Prostate gland (tissue), 2 donors: Measurements from ENCODE around the gene DNTT. TPM values are rescaled to one million over a fixed set of nuclear protein-coding genes. Genes with fewer than 3 reads are reported as not detected.

Experiments
- DNase-seq: peaks from one replicate; pipeline ENCODE4 v3.0.0-alpha.2; 2019; ENCODE audit warnings: low spot score
- H3K27ac ChIP-seq, 2 donors: fragments of 200-600 bp; sonication (generic); 2 replicates each; pipeline ENCODE4 v1.5.1; 2017 to 2019
- H3K27me3 ChIP-seq: fragments of 200-600 bp; sonication (generic); replicated peaks from 2 replicates; pipeline ENCODE4 v1.5.1; 2019; ENCODE audit not compliant: insufficient read depth
- H3K36me3 ChIP-seq, 2 donors: fragments of 200-600 bp; sonication (generic); 1 replicate in 1 of 2; 2 replicates in 1 of 2; pipeline versions ENCODE4 v1.5.1 to v1.8.1; 2017 to 2019
- H3K4me1 ChIP-seq: fragments of 200-600 bp; sonication (generic); replicated peaks from 2 replicates; pipeline ENCODE4 v1.5.1; 2019
- H3K4me3 ChIP-seq, 2 donors: fragments of 200-600 bp; sonication (generic); 2 replicates each; pipeline ENCODE4 v1.5.1; 2017 to 2019
- H3K9me3 ChIP-seq: fragments of 200-600 bp; sonication (generic); 2 replicates; pipeline ENCODE4 v1.5.1; 2017
- POLR2A ChIP-seq: fragments of 450-650 bp; IDR thresholded peaks from one replicate; pipeline ENCODE4 v1.6.1; 2016; ENCODE audit warnings: antibody characterized with exemption, mild to moderate bottlenecking
- POLR2AphosphoS5 ChIP-seq: sonication (generic); formaldehyde crosslinking; IDR thresholded peaks from one replicate; pipeline ENCODE4 v1.6.1; 2017; ENCODE audit warnings: antibody characterized with exemption
- WGBS: methylation state at CpG from one replicate; pipeline ENCODE4 v1.1.5; 2018; 5-methylcytosine and 5-hydroxymethylcytosine counted together
- intact Hi-C: fragments of 100-400 bp; cut with DNase I; formaldehyde crosslinking; loops from one replicate; pipeline ENCODE4 v1.14.2; 2022
- total RNA-seq, 2 donors: library from RNA; depleted of rRNA; stranded (reverse); fragments of >200 nt; gene quantifications; one replicate each; pipeline ENCODE4 v1.1.0, GENCODE V29; 2016
- TF ChIP-seq, protein P1 (sequence below), 4 experiments: fragments of 200-600 bp in 2 of 4; fragments of 450-650 bp in 2 of 4; sonication (generic) in 2 of 4; IDR thresholded peaks; 1 replicate in 3 of 4; 2 replicates in 1 of 4; pipeline ENCODE4 v1.5.1; 2016 to 2019; ENCODE audit warnings: antibody characterized with exemption in 4 of 4, mild to moderate bottlenecking in 2 of 4, moderate library complexity in 2 of 4

DNTT gene
- total RNA-seq, 2 donors from 2014 or later, result not detected

GRCh38 chr10:96368971-96369370, 64.7 kb downstream of the DNTT start:
- no peak for TF ChIP-seq POLR2A
- no peak for TF ChIP-seq POLR2AphosphoS5
- TF ChIP-seq, protein P1, sequence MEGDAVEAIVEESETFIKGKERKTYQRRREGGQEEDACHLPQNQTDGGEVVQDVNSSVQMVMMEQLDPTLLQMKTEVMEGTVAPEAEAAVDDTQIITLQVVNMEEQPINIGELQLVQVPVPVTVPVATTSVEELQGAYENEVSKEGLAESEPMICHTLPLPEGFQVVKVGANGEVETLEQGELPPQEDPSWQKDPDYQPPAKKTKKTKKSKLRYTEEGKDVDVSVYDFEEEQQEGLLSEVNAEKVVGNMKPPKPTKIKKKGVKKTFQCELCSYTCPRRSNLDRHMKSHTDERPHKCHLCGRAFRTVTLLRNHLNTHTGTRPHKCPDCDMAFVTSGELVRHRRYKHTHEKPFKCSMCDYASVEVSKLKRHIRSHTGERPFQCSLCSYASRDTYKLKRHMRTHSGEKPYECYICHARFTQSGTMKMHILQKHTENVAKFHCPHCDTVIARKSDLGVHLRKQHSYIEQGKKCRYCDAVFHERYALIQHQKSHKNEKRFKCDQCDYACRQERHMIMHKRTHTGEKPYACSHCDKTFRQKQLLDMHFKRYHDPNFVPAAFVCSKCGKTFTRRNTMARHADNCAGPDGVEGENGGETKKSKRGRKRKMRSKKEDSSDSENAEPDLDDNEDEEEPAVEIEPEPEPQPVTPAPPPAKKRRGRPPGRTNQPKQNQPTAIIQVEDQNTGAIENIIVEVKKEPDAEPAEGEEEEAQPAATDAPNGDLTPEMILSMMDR (IDR thresholded peaks at IDR 0.05), result no peak
- H3K27me3 ChIP-seq, result no peaks in the 10 kb centered on the region
- no peak overlapping the region for H3K27ac ChIP-seq
- intact Hi-C loops, result no loop called here
- no peak for DNase-seq
- WGBS, result 93% methylated on average over 5 of the region's 5 CpGs
- no peaks in the 10 kb centered on the region for H3K36me3 ChIP-seq
- H3K4me1 ChIP-seq, result no peaks in the 10 kb centered on the region
- no peak overlapping the region for H3K4me3 ChIP-seq
- no peaks in the 10 kb centered on the region for H3K9me3 ChIP-seq

GRCh38 chr10:96369890-96370583, 65.8 kb downstream of the DNTT start:
- no peaks in the 10 kb centered on the region for H3K9me3 ChIP-seq
- no peak overlapping the region for H3K27ac ChIP-seq
- no peaks in the 10 kb centered on the region for H3K36me3 ChIP-seq
- H3K4me3 ChIP-seq, result no peak overlapping the region
- DNase-seq, result no peak
- intact Hi-C loops, result no loop called here
- 83% methylated on average over 35 of the region's 38 CpGs for WGBS
- H3K4me1 ChIP-seq, result no peaks in the 10 kb centered on the region
- TF ChIP-seq POLR2AphosphoS5, result no peak
- TF ChIP-seq, protein P1 (IDR thresholded peaks at IDR 0.05), result no peak
- TF ChIP-seq POLR2A, result no peak
- no peaks in the 10 kb centered on the region for H3K27me3 ChIP-seq

GRCh38 chr10:96370584-96371157, 66.4 kb downstream of the DNTT start:
- DNase-seq, result peak; percentile 30
- no peaks in the 10 kb centered on the region for H3K36me3 ChIP-seq
- intact Hi-C loops, result no loop called here
- H3K27ac ChIP-seq, result no peak overlapping the region
- H3K4me1 ChIP-seq, result no peaks in the 10 kb centered on the region
- WGBS, result 39% methylated on average over 15 of the region's 16 CpGs
- H3K4me3 ChIP-seq, result no peak overlapping the region
- H3K9me3 ChIP-seq, result no peaks in the 10 kb centered on the region
- TF ChIP-seq, protein P1 (IDR thresholded peaks at IDR 0.05), result peak; percentile 50 to 75 (median 64)
- no peak for TF ChIP-seq POLR2A
- TF ChIP-seq POLR2AphosphoS5, result no peak
- H3K27me3 ChIP-seq, result no peaks in the 10 kb centered on the region

DNA sequence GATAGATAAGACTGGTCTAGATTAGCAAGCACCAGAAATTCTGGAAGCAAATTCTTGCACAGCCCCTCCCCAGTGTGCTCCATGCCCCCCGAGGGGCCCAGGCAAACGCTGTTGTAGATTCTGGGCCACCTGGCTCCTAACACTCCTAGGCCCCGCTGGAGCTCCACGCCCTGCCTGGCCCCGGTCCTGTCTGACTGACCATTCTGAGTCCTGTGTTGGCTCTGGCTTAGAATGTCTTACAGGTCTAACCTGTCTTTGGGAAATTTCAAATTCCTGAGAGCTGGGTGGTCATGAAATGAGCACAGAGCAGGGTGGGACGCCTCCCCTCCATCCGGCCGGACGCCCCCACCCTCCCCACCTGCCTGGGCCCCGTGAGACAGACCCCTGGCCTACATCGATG, 67.1 kb downstream of the DNTT start:
- H3K4me3 ChIP-seq, result no peak overlapping the region
- H3K4me1 ChIP-seq, result no peaks in the 10 kb centered on the region
- H3K27ac ChIP-seq, result no peak overlapping the region
- intact Hi-C loops, result no loop called here
- no peak for DNase-seq
- 83% methylated on average over 11 of the region's 11 CpGs for WGBS
- TF ChIP-seq, protein P1 (IDR thresholded peaks at IDR 0.05), result no peak
- TF ChIP-seq POLR2A (no peak), POLR2AphosphoS5 (no peak)
- no peaks in the 10 kb centered on the region for H3K9me3 ChIP-seq
- H3K27me3 ChIP-seq, result no peaks in the 10 kb centered on the region
- H3K36me3 ChIP-seq, result no peaks in the 10 kb centered on the region

DNA sequence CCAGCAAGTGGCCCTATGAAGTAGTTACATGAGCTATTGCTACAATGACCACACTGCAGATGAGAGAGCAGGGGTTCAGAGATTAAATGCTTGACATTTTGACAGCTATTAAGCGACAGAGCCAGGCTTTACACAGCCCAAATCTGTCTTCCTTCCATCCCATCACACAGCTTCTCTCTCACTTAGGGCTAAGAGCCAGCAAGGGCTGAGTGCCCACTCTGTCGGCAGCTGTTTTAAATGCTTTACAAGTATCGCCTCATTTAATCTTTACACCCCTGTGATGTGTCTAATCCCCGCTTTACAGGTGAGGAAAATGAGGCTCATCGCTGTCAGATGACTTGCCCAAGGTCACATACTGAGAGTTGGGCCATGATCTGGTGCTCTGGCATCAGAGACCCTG, 69.8 kb downstream of the DNTT start:
- Histone ChIP-seq H3K4me1 (no peaks in the 10 kb centered on the region), H3K9me3 (no peaks in the 10 kb centered on the region), H3K27me3 (no peaks in the 10 kb centered on the region), H3K4me3 (no peak overlapping the region), H3K27ac (no peak overlapping the region), H3K36me3 (no peaks in the 10 kb centered on the region)
- WGBS, result 81% methylated on average over 5 of the region's 5 CpGs
- no peak for DNase-seq
- TF ChIP-seq POLR2A, result no peak
- no peak for TF ChIP-seq POLR2AphosphoS5
- intact Hi-C loops, result no loop called here
